ENCODE data around the gene UBA1.

DNA sequence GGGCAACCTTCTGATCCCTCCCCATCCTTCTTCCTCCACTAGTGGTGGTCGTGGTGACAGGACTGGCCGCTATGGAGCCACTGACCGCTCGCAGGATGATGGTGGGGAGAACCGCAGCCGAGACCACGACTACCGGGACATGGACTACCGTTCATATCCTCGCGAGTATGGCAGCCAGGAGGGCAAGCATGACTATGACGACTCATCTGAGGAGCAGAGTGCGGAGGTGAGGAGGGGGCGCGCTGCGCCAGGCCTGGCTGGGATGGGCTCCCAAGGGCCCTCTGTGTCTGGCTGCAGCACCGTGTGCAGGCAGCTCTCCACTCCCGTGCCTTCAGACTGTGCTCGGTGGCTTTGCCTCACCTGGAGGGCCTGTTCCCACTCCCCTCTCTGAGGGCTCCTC lies 24.4 kb upstream of the UBA1 start:
- no peak for TF ChIP-seq RAD21 (IDR thresholded peaks at IDR 0.05; ENCODE audit: insufficient read depth, low read depth, low read length)
- TF ChIP-seq POLR2A (IDR thresholded peaks at IDR 0.05; ENCODE audit: low read depth, low read length) = no peak
- TF ChIP-seq YY1 (IDR thresholded peaks at IDR 0.05; ENCODE audit: low read depth, low read length) = no peak
- TF ChIP-seq SIN3A (IDR thresholded peaks at IDR 0.05; ENCODE audit: low read depth, low read length) = no peak
- no peak for TF ChIP-seq TCF7 (IDR thresholded peaks at IDR 0.05; ENCODE audit: borderline replicate concordance)

All from GM12878 (cell line).